Uterus (tissue), 2 donors: ENCODE measurements around the gene HSD17B2.

Source experiments
- POLR2A ChIP-seq, 2 donors: fragments of 450-650 bp; IDR thresholded peaks; one replicate each; pipeline ENCODE4 v1.6.1; 2016; ENCODE audit warnings: antibody characterized with exemption in 2 of 2, mild to moderate bottlenecking in 1 of 2, moderate library complexity in 1 of 2
- TF ChIP-seq, protein P1 (sequence below), 4 experiments: fragments of 200-600 bp in 2 of 4; fragments of 450-650 bp in 2 of 4; sonication (generic) in 2 of 4; IDR thresholded peaks; one replicate each; pipeline ENCODE4 v1.5.1; 2016 to 2019; ENCODE audit warnings: antibody characterized with exemption in 4 of 4, mild to moderate bottlenecking in 2 of 4, moderate library complexity in 1 of 4

DNA sequence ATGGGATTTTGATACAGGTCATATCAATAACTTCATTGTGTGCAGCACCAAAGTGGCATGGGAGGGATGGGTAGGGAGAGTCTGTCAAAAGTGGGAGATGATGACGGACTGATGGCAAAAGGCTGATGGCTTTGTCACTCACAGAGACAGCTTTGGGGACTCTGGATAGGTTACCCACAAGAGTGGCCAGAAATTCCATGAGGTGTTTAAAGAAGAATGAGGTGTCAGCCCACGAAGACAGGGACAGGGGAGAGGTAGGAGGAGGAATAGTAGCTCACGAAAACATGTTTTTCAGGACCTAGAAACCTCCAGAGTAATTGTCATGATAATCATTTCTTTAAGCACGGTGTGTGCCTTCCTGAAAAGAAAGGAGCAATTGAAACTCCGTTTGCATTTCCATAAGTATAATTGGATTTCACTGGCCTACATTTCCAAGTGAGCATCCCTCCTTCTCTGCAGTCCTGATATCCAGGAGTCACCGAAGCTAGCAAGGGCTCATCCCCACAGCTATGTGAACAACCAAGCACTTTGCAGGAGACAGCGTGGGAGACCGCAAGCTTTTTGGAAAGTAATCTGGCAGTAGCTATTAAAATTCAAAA is 60.0 kb downstream of the HSD17B2 start:
- TF ChIP-seq, protein P1, sequence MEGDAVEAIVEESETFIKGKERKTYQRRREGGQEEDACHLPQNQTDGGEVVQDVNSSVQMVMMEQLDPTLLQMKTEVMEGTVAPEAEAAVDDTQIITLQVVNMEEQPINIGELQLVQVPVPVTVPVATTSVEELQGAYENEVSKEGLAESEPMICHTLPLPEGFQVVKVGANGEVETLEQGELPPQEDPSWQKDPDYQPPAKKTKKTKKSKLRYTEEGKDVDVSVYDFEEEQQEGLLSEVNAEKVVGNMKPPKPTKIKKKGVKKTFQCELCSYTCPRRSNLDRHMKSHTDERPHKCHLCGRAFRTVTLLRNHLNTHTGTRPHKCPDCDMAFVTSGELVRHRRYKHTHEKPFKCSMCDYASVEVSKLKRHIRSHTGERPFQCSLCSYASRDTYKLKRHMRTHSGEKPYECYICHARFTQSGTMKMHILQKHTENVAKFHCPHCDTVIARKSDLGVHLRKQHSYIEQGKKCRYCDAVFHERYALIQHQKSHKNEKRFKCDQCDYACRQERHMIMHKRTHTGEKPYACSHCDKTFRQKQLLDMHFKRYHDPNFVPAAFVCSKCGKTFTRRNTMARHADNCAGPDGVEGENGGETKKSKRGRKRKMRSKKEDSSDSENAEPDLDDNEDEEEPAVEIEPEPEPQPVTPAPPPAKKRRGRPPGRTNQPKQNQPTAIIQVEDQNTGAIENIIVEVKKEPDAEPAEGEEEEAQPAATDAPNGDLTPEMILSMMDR (IDR thresholded peaks at IDR 0.05): no peak
- no peak for TF ChIP-seq POLR2A (IDR thresholded peaks at IDR 0.05)
